HepG2 (cell line): ENCODE measurements around the gene NVL. TPM values are rescaled to one million over a fixed set of nuclear protein-coding genes. Genes with fewer than 3 reads are reported as not detected.
A peak's percentile ranks its signal among the peaks of the same experiment; 100 is the strongest.

Experiments
- ATAC-seq: fragments of 200-7000 bp; cut with Tn5 transposase; 3 replicates; pipeline ENCODE4 v1.9.1; 2020; ENCODE audit warnings: mild to moderate bottlenecking, moderate library complexity
- BruUV-seq: library from RNA; stranded (reverse); fragments of 400-500 nt; replicated peaks from 2 replicates; lab custom pipeline; 2021; lab: Mats Ljungman, UMichigan
- CTCF ChIA-PET: fragments of 300-600 bp; formaldehyde crosslinking; extraction: SDS; loops from one replicate; lab custom pipeline; 2021; ENCODE audit warnings: low total read pairs, inconsistent platforms, low intra/inter-chr PET ratio; lab: Yijun Ruan, JAX
- POLR2A ChIA-PET: fragments of 350-600 bp; sonication (Branson Sonifier 250); formaldehyde crosslinking; loops from one replicate; lab custom pipeline; 2020; ENCODE audit warnings: antibody characterized with exemption, inconsistent platforms; lab: Yijun Ruan, JAX
- DNase-seq: peaks from one replicate; pipeline ENCODE4 v3.0.0-alpha.2; 2015; ENCODE audit warnings: low spot score
- FAIRE-seq: peaks from 3 replicates; lab custom pipeline; 2011; peaks lifted over from hg19 to GRCh38; lab: Jason Lieb, UNC
- H2AFZ ChIP-seq: one replicate; pipeline ENCODE4 v1.6.1; 2011; ENCODE audit warnings: low read length, inconsistent platforms
- H3K27ac ChIP-seq: fragments of 300-600 bp; 3 replicates; pipeline ENCODE4 v1.8.0; 2011; ENCODE audit warnings: mixed run types, mild to moderate bottlenecking, mixed read lengths, low read length, inconsistent platforms; ENCODE audit not compliant: insufficient read depth; ENCODE audit errors: extremely low read length
- H3K27me3 ChIP-seq, 2 experiments: fragments of 200-600 bp in 1 of 2; 2 replicates in 1 of 2; 3 replicates in 1 of 2; pipeline versions ENCODE4 v1.6.0 to v1.8.0; 2011; ENCODE audit warnings: low read length in 2 of 2, mild to moderate bottlenecking in 2 of 2, moderate library complexity in 2 of 2, inconsistent platforms in 1 of 2; ENCODE audit not compliant: insufficient read depth in 2 of 2, control insufficient read depth in 1 of 2
- H3K36me3 ChIP-seq, 2 experiments: fragments of 200-600 bp in 1 of 2; replicated peaks in 1 of 2; 2 replicates in 1 of 2; 3 replicates in 1 of 2; pipeline versions ENCODE4 v1.5.1 to v1.8.0; 2011; ENCODE audit warnings: low read length in 2 of 2, inconsistent platforms in 1 of 2; ENCODE audit not compliant: insufficient read depth in 2 of 2, control insufficient read depth in 1 of 2
- H3K4me1 ChIP-seq: 2 replicates; pipeline ENCODE4 v1.5.1; 2012; ENCODE audit warnings: low read length, inconsistent platforms; ENCODE audit not compliant: insufficient read depth
- H3K4me2 ChIP-seq: 2 replicates; pipeline ENCODE4 v1.6.0; 2011; ENCODE audit warnings: low read depth, low read length, inconsistent platforms
- H3K4me3 ChIP-seq, 3 experiments: fragments of 200-600 bp in 1 of 3; sonication (generic), shearing (Covaris generic) in 1 of 3; replicated peaks in 1 of 3; 2 replicates each; pipeline ENCODE4 v1.5.1; 2011 to 2016; ENCODE audit warnings: low read length in 3 of 3, inconsistent platforms in 2 of 3, low read depth in 2 of 3, mild to moderate bottlenecking in 2 of 3, control low read depth in 1 of 3, mixed read lengths in 1 of 3; ENCODE audit not compliant: insufficient read depth in 1 of 3
- H3K79me2 ChIP-seq: one replicate; pipeline ENCODE4 v1.6.1; 2011; ENCODE audit warnings: low read length, inconsistent platforms; ENCODE audit not compliant: insufficient read depth
- H3K9ac ChIP-seq: 2 replicates; pipeline ENCODE4 v1.6.0; 2011; ENCODE audit warnings: mild to moderate bottlenecking, low read depth, low read length, inconsistent platforms; ENCODE audit not compliant: insufficient read depth
- H3K9me3 ChIP-seq: 2 replicates; pipeline ENCODE4 v1.5.1; 2012; ENCODE audit warnings: mild to moderate bottlenecking, low read length
- H4K20me1 ChIP-seq: 2 replicates; pipeline ENCODE4 v1.6.0; 2011; ENCODE audit warnings: inconsistent platforms, mild to moderate bottlenecking, low read length, moderate library complexity; ENCODE audit not compliant: insufficient read depth
- ATM ChIP-seq: fragments of 450-650 bp; IDR thresholded peaks from 2 replicates; pipeline ENCODE4 v1.7.1; 2017; ENCODE audit warnings: mild to moderate bottlenecking, borderline replicate concordance
- DMAP1 ChIP-seq: IDR thresholded peaks from 2 replicates; pipeline ENCODE4 v1.6.1; 2016
- IRF2 ChIP-seq: IDR thresholded peaks from 2 replicates; pipeline ENCODE4 v1.6.1; 2018; ENCODE audit warnings: missing genetic modification reagents, missing compliant biosample characterization
- KDM2A ChIP-seq: sonication (generic); formaldehyde crosslinking; IDR thresholded peaks from 2 replicates; pipeline ENCODE4 v1.4.0; 2020; ENCODE audit warnings: low read depth, missing genetic modification reagents, borderline replicate concordance
- KLF11 ChIP-seq: IDR thresholded peaks from 2 replicates; pipeline ENCODE4 v1.6.1; 2016; ENCODE audit warnings: missing compliant biosample characterization
- NONO ChIP-seq, 2 experiments: fragments of 450-650 bp in 1 of 2; sonication (generic) in 1 of 2; formaldehyde crosslinking in 1 of 2; IDR thresholded peaks in 1 of 2; conservative IDR thresholded peaks in 1 of 2; 2 replicates each; pipeline versions ENCODE4 v1.6.1 to v1.8.0; 2017 to 2022; ENCODE audit warnings: mild to moderate bottlenecking in 1 of 2, missing genetic modification reagents in 1 of 2, moderate library complexity in 1 of 2
- NR3C1 ChIP-seq: sonication (generic); formaldehyde crosslinking; IDR thresholded peaks from 2 replicates; pipeline ENCODE4 v1.4.0; 2020; ENCODE audit warnings: missing genetic modification reagents
- POLR2A ChIP-seq, 2 experiments: IDR thresholded peaks; 2 replicates each; pipeline ENCODE4 v1.6.1; 2011; ENCODE audit warnings: low read depth in 2 of 2, low read length in 2 of 2, mild to moderate bottlenecking in 1 of 2, moderate library complexity in 1 of 2; ENCODE audit not compliant: insufficient read depth in 1 of 2
- POLR2AphosphoS5 ChIP-seq: IDR thresholded peaks from 2 replicates; pipeline ENCODE4 v1.6.1; 2012; ENCODE audit warnings: low read depth, low read length
- SUZ12 ChIP-seq: fragments of 150-350 bp; IDR thresholded peaks from 2 replicates; pipeline ENCODE4 v1.6.1; 2014; ENCODE audit warnings: low read depth, low read length
- TEAD3 ChIP-seq: optimal IDR thresholded peaks from 2 replicates; pipeline ENCODE3; 2016; ENCODE audit warnings: borderline replicate concordance
- THAP11 ChIP-seq: IDR thresholded peaks from 2 replicates; pipeline ENCODE4 v1.6.1; 2016; ENCODE audit warnings: missing biosample characterization, missing genetic modification reagents
- ZBTB3 ChIP-seq: sonication (generic); formaldehyde crosslinking; IDR thresholded peaks from 2 replicates; pipeline ENCODE4 v1.4.0; 2020; ENCODE audit warnings: low read depth, mild to moderate bottlenecking, moderate library complexity, missing genetic modification reagents, borderline replicate concordance
- ZFX ChIP-seq: sonication (generic); formaldehyde crosslinking; IDR thresholded peaks from 2 replicates; pipeline ENCODE4 v1.4.0; 2020; ENCODE audit warnings: mild to moderate bottlenecking, low read depth, missing genetic modification reagents, moderate library complexity
- ZNF235 ChIP-seq: sonication (generic); formaldehyde crosslinking; IDR thresholded peaks from 2 replicates; pipeline ENCODE4 v1.8.1; 2023; ENCODE audit warnings: mild to moderate bottlenecking, missing genetic modification reagents, borderline replicate concordance
- ZNF274 ChIP-seq: sonication (generic); formaldehyde crosslinking; IDR thresholded peaks from 2 replicates; pipeline ENCODE4 v1.5.1; 2020; ENCODE audit warnings: mild to moderate bottlenecking, missing genetic modification reagents
- WGBS: methylation state at CpG from one replicate; pipeline ENCODE4 v1.1.6; 2017; ENCODE audit warnings: low lambda C conversion rate; 5-methylcytosine and 5-hydroxymethylcytosine counted together
- in situ Hi-C: cut with HindIII; loops from 2 replicates; pipeline ENCODE4 v1.10.0; 2017; ENCODE audit warnings: low pct_unique_long_range_greater_than_20kb; ENCODE audit not compliant: extremely low pct_ligation_motif_present
- intact Hi-C: fragments of 100-400 bp; cut with micrococcal nuclease; formaldehyde crosslinking; loops from one replicate; pipeline ENCODE4 v1.10.0; 2022; ENCODE audit not compliant: unreplicated experiment
- polyA plus RNA-seq, 8 experiments: library from polyadenylated mRNA; depleted of rRNA in 3 of 8; stranded (reverse) in 7 of 8; unstranded in 1 of 8; fragments of >200 nt; fragmentation: Illumina TruSeq in 4 of 8; extraction: Trizol in 4 of 8; gene quantifications; 2 replicates each; pipeline versions ENCODE4 v1.2.1 to v1.2.3, GENCODE V29; 2011 to 2016; ENCODE audit warnings: low read depth in 4 of 8, missing spikeins in 1 of 8, mixed read lengths in 1 of 8; ENCODE audit not compliant: insufficient read depth in 1 of 8
- total RNA-seq, 5 experiments: library from RNA; depleted of rRNA; stranded (reverse); fragments of >200 nt; fragmentation: Illumina TruSeq; extraction: Trizol; gene quantifications; 2 replicates each; pipeline ENCODE4 v1.2.3, GENCODE V29; 2016; ENCODE audit warnings: low read depth in 1 of 5
- TF ChIP-seq, protein P1 (sequence below): IDR thresholded peaks from 2 replicates; pipeline ENCODE4 v1.6.1; 2012; ENCODE audit warnings: inconsistent platforms
- TF ChIP-seq, protein P2 (sequence below): IDR thresholded peaks from 2 replicates; pipeline ENCODE4 v1.6.1; 2016; ENCODE audit warnings: low read depth
- TF ChIP-seq, protein P3 (sequence below): sonication (generic); formaldehyde crosslinking; IDR thresholded peaks from 2 replicates; pipeline ENCODE4 v1.4.0; 2020; ENCODE audit warnings: mild to moderate bottlenecking, missing genetic modification reagents
- TF ChIP-seq, protein P4 (sequence below): sonication (generic); formaldehyde crosslinking; IDR thresholded peaks from 2 replicates; pipeline ENCODE4 v1.4.0; 2020; ENCODE audit warnings: missing genetic modification reagents
- TF ChIP-seq, protein P5 (sequence below): sonication (generic); formaldehyde crosslinking; IDR thresholded peaks from 2 replicates; pipeline ENCODE4 v1.8.0; 2022; ENCODE audit warnings: mild to moderate bottlenecking, missing genetic modification reagents

The NVL gene
- total and polyA plus RNA-seq, 2 of the 13 experiments (the other 11 are each of a cell fraction or from before 2014, with no cell fraction given), result 8.3 to 21.0 TPM

DNA sequence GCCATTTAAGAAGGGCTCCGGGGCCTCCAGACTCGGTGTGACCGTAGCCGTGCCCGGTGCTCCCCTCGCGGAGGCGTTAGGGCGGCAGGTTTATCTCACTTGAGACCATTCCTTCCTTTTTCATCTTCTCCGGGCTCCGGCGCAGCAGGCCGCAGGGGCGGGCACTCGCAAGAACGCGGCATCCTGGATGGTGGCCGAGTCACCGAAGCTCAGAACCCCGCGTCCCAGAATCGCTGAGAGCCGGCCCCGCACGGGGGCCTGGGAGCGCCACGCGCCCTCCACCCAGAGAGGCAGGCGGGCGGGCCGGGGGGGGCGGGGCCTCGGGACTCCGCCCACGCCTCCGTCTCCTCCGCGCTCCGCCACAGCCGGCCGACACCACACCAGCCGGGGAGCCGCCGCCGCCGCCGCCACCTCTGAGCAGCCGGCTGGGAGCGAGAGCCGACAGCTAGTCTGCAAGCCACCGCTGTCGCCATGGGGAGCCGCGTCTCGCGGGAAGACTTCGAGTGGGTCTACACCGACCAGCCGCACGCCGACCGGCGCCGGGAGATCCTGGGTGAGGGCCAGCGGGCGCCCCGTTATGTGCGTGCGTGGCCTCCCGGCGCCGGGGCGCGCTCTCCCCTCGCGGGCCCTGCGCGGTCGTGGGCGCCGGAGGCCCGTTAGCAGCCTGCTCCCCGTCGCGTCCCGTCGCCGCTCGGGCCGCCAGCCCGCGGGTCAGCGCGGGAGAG, 146.9 kb downstream of the NVL start, which contains the start of gene DEGS1:
DEGS1 (plus strand) TSS at position 375 of the 725 bp plus-strand sequence; CDS start at position 472, 97 bp downstream.
- Histone ChIP-seq H3K4me3 (peak within 1 kb of the TSS; percentile 60 to 89 (median 87)), H3K4me1 (peaks cover 36% of the 10 kb centered on the region), H3K9me3 (no peaks in the 10 kb centered on the region), H2AFZ (peak within 1 kb of the TSS; percentile 90), H3K9ac (peak within 1 kb of the TSS; percentile 77), H3K36me3 (no peaks in the 10 kb centered on the region), H3K79me2 (peaks cover 9% of the 10 kb centered on the region), H3K4me2 (peak within 1 kb of the TSS; percentile 75), H3K27ac (peak within 1 kb of the TSS; percentile 67), H3K27me3 (no peaks in the 10 kb centered on the region), H4K20me1 (0 out of 2 replicates have a peak, but pooled peaks cover 4% of the 10 kb centered on the region)
- ChIA-PET CTCF (no interaction called here), POLR2A (interaction anchor here (0.7 to 2.3 kb wide), 5 partner anchors 10 to 69 kb away, joined by 3 to 17 read pairs (median 3); partner anchors contain the start of gene FBXO28)
- 0% methylated on average over 16 of the region's 94 CpGs for WGBS
- in situ Hi-C loops (no loop called here), intact Hi-C loops (no loop called here)
- DNase-seq (peak; percentile 72), FAIRE-seq (no peak), ATAC-seq (peak; percentile 88)
- BruUV-seq, result no TSS peak
- TF ChIP-seq, protein P1, sequence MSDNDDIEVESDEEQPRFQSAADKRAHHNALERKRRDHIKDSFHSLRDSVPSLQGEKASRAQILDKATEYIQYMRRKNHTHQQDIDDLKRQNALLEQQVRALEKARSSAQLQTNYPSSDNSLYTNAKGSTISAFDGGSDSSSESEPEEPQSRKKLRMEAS, result peak; percentile 57
- TF ChIP-seq THAP11 (CRISPR knock-in tag), result no peak
- peak; percentile 55 for TF ChIP-seq DMAP1
- peak; percentile 86; the same call in 1 of the 2 replicates for TF ChIP-seq ZNF235 (CRISPR knock-in tag)
- TF ChIP-seq NONO (IDR thresholded peaks at IDR 0.05), result no peak
- no peak for TF ChIP-seq NONO (CRISPR knock-in tag; conservative IDR thresholded peaks at IDR 0.05)
- TF ChIP-seq NR3C1 (CRISPR knock-in tag), result no peak
- TF ChIP-seq POLR2AphosphoS5, result peak; percentile 46
- TF ChIP-seq, protein P2, sequence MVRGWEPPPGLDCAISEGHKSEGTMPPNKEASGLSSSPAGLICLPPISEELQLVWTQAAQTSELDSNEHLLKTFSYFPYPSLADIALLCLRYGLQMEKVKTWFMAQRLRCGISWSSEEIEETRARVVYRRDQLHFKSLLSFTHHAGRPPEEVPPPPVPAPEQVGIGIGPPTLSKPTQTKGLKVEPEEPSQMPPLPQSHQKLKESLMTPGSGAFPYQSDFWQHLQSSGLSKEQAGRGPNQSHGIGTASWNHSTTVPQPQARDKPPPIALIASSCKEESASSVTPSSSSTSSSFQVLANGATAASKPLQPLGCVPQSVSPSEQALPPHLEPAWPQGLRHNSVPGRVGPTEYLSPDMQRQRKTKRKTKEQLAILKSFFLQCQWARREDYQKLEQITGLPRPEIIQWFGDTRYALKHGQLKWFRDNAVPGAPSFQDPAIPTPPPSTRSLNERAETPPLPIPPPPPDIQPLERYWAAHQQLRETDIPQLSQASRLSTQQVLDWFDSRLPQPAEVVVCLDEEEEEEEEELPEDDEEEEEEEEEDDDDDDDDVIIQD (CRISPR knock-in tag), result 0 out of 2 replicates have a peak, but pooled peaks have one; percentile 13
- TF ChIP-seq, protein P3, sequence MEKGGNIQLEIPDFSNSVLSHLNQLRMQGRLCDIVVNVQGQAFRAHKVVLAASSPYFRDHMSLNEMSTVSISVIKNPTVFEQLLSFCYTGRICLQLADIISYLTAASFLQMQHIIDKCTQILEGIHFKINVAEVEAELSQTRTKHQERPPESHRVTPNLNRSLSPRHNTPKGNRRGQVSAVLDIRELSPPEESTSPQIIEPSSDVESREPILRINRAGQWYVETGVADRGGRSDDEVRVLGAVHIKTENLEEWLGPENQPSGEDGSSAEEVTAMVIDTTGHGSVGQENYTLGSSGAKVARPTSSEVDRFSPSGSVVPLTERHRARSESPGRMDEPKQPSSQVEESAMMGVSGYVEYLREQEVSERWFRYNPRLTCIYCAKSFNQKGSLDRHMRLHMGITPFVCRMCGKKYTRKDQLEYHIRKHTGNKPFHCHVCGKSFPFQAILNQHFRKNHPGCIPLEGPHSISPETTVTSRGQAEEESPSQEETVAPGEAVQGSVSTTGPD (CRISPR knock-in tag), result no peak
- TF ChIP-seq SUZ12, result no peak
- TF ChIP-seq IRF2 (CRISPR knock-in tag), result peak; percentile 40; the same call in 1 of the 2 replicates
- TF ChIP-seq ZNF274, result 0 out of 2 replicates have a peak, but pooled peaks have one; percentile 50
- peak; percentile 85 for TF ChIP-seq ZFX
- TF ChIP-seq ZBTB3, result no peak
- TF ChIP-seq, protein P4, sequence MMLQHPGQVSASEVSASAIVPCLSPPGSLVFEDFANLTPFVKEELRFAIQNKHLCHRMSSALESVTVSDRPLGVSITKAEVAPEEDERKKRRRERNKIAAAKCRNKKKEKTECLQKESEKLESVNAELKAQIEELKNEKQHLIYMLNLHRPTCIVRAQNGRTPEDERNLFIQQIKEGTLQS, result no peak
- TF ChIP-seq TEAD3 (CRISPR knock-in tag), result peak; percentile 23
- TF ChIP-seq KDM2A, result peak; percentile 65; the same call in 1 of the 2 replicates
- TF ChIP-seq, protein P5, sequence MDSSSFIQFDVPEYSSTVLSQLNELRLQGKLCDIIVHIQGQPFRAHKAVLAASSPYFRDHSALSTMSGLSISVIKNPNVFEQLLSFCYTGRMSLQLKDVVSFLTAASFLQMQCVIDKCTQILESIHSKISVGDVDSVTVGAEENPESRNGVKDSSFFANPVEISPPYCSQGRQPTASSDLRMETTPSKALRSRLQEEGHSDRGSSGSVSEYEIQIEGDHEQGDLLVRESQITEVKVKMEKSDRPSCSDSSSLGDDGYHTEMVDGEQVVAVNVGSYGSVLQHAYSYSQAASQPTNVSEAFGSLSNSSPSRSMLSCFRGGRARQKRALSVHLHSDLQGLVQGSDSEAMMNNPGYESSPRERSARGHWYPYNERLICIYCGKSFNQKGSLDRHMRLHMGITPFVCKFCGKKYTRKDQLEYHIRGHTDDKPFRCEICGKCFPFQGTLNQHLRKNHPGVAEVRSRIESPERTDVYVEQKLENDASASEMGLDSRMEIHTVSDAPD, result 0 out of 2 replicates have a peak, but pooled peaks have one; percentile 54
- TF ChIP-seq KLF11 (CRISPR knock-in tag), result no peak
- TF ChIP-seq ATM, result no peak
- peak; percentile 52 to 79 for TF ChIP-seq POLR2A (IDR thresholded peaks at IDR 0.05; ENCODE audit: insufficient read depth in 1 of 2, low read depth in 2 of 2, low read length in 2 of 2)
